ENCODE measurements around the gene WDFY2.
A peak's percentile ranks its signal among the peaks of the same experiment; 100 is the strongest.

The WDFY2 gene

DNA sequence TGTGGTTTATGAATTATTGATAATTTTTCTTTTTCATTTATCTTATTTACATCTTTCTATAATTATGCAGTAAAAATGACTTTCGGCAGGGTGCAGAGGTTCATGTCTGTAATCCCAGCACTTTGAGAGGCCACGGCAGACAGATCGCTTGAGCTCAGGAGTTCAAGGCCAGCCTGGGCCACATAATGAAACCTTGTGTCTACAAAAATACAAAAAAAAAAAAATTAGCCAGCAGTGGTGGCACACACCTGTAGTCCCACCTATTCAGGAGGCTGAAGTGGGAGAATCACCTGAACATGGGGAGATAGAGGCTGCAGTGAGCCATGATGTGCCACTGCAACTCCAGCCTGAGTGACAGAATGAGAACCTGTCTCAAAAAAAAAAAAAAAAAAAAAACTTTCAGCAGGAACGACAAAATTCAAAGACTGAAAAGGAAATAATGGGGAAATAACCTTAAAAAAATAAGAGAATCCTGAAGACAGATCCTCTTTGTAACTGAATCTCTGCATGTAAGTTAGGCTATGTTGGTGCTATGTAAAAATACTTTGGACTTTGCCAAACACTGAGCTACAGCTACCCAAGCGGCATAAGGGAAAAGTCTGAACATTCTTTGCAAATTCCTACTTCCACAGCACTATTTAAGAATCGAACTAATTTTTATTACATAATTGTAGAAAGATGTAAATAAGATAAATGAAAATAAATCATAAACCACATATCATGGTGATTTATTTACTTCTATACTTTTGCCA lies 36.7 kb upstream of the WDFY2 start:
- Histone ChIP-seq H3K27ac (no peak overlapping the region), H3K9ac (ENCODE audit: insufficient read length) (no peak overlapping the region), H3K4me3 (no peak overlapping the region), H3K9me3 (ENCODE audit: low read depth, low read length) (no peaks in the 10 kb centered on the region), H3K36me3 (ENCODE audit: insufficient read depth, low read length) (no peaks in the 10 kb centered on the region)
- no peak for DNase-seq (ENCODE audit: low read depth, low spot score)
- TF ChIP-seq EZH2 (IDR thresholded peaks at IDR 0.05) (no peak), POLR2AphosphoS5 (IDR thresholded peaks at IDR 0.05; ENCODE audit: borderline replicate concordance, low read depth, low read length) (no peak)

DNA sequence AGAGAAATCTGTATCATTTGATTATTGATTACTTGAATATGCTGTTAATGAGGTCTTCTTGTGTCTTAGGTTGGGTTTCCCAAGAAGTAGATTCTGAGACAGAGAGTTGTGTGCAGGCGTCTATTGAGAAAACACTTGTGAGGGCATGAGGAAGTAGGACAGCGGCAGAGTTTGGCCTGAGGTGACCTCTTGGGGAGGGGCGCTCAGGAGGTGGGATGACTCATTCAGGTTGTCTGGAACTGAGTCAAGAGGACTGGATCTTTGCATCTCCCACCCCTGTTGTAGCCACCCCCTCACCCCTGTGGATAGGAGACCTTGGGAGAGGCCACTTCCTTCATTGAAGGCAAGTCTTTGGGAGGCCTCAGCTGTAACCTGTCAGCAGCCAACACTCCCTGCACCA lies 35.2 kb upstream of the WDFY2 start:
- Histone ChIP-seq H3K9ac (ENCODE audit: insufficient read length) (no peak overlapping the region), H3K27ac (peak overlapping the region; percentile 40), H3K9me3 (ENCODE audit: low read depth, low read length) (no peaks in the 10 kb centered on the region), H3K4me3 (no peak overlapping the region), H3K36me3 (ENCODE audit: insufficient read depth, low read length) (no peaks in the 10 kb centered on the region)
- TF ChIP-seq FOXP2 (optimal IDR thresholded peaks at IDR 0.05; ENCODE audit: control extremely low read depth, extremely low read length, insufficient read depth) (no peak), POLR2AphosphoS5 (IDR thresholded peaks at IDR 0.05; ENCODE audit: borderline replicate concordance, low read depth, low read length) (no peak), EZH2 (IDR thresholded peaks at IDR 0.05) (no peak)
- no peak for DNase-seq (ENCODE audit: low read depth, low spot score)

DNA sequence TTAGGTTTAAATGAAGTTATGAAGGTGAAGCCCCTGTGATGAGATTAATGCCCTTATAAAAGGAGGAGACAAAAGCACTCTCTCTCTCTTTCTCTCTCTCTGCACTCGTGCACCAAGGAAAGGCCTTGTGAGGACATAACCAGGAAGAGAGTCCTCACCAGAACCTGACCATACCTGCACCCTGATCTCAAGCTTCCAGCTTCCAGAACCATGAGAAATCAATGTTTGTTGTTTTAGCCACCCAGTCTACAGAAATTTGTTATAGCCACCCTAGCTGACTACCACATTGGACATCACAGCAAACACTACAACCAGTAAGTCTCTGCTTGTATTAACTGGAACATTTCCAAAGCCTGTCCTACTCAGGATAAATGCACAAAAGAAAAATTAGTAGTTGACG lies 34.7 kb upstream of the WDFY2 start:
- Histone ChIP-seq H3K27ac (peak overlapping the region; percentile 65; the same call in 1 of the 2 replicates), H3K36me3 (ENCODE audit: insufficient read depth, low read length) (no peaks in the 10 kb centered on the region), H3K9ac (ENCODE audit: insufficient read length) (no peak overlapping the region), H3K4me3 (no peak overlapping the region), H3K9me3 (ENCODE audit: low read depth, low read length) (no peaks in the 10 kb centered on the region)
- no peak for DNase-seq (ENCODE audit: low read depth, low spot score)
- TF ChIP-seq FOXP2 (optimal IDR thresholded peaks at IDR 0.05; ENCODE audit: control extremely low read depth, extremely low read length, insufficient read depth), result no peak
- TF ChIP-seq POLR2AphosphoS5 (IDR thresholded peaks at IDR 0.05; ENCODE audit: borderline replicate concordance, low read depth, low read length), result no peak

DNA sequence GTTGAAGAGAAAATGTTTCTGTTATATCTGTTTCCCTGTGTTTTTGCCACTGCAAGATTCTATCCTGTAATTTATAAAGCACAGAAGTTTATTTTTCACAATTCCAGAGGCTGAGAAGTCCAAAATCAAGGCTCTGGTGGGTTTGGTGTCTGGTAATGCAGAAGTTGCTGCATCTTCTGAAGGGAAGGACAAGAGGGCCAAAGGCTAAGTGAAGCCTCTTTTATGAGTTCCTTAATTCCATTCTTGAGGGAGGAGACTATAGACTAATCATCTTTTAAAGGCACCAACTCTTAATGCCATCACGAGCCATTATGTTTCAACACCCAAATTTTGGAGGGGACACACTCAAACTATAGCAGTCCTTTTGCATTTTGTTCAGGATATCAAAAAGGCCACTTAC lies 34.1 kb upstream of the WDFY2 start:
- H3K9me3 ChIP-seq (ENCODE audit: low read depth, low read length), result no peaks in the 10 kb centered on the region
- no peak overlapping the region for H3K4me3 ChIP-seq
- no peak for DNase-seq (ENCODE audit: low read depth, low spot score)
- no peaks in the 10 kb centered on the region for H3K36me3 ChIP-seq (ENCODE audit: insufficient read depth, low read length)
- no peak overlapping the region for H3K9ac ChIP-seq (ENCODE audit: insufficient read length)
- H3K27ac ChIP-seq, result peak overlapping the region; percentile 65; the same call in 1 of the 2 replicates
- no peak for TF ChIP-seq FOXP2 (optimal IDR thresholded peaks at IDR 0.05; ENCODE audit: control extremely low read depth, extremely low read length, insufficient read depth)
- TF ChIP-seq POLR2AphosphoS5 (IDR thresholded peaks at IDR 0.05; ENCODE audit: borderline replicate concordance, low read depth, low read length), result no peak
- TF ChIP-seq EZH2 (IDR thresholded peaks at IDR 0.05), result no peak

DNA sequence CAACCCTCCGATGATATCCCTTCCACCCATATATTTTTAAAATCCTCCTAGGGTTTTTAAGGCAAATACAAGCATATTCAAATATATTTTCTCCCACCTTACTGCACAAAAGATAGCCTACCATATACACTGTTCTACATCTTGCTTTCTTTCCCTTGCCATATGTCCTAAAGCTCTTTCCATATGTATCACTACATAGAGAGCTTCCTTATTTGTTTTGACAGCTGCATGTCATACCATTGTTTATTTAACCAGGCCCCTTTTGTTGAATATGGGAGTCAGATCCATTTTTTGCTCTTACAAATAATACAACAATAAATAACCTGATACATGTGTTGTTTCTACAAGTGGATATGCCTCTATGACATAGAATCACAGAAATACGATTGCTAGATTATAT lies 32.8 kb upstream of the WDFY2 start:
- TF ChIP-seq EZH2 (IDR thresholded peaks at IDR 0.05) (no peak), POLR2AphosphoS5 (IDR thresholded peaks at IDR 0.05; ENCODE audit: borderline replicate concordance, low read depth, low read length) (no peak), FOXP2 (optimal IDR thresholded peaks at IDR 0.05; ENCODE audit: control extremely low read depth, extremely low read length, insufficient read depth) (no peak)

DNA sequence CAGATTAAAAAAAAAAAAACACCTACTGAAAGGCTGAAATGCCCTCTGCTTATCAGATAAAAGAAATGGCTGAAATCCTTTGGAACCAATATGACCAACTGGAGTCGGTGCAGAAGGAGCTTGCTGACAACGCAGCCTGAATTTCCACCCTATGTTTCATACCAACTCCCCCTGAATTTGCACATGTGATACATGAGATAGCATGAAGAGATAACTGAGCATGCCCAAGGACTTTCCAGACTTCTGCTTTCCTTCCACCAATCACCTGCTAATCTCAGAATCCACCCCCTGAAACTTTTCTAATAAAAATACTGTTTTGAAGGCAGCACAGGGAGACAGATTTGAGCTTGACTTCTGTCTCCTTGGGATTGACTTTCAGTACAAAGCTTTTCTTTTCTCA lies 32.2 kb upstream of the WDFY2 start:
- no peak for DNase-seq (ENCODE audit: low read depth, low spot score)

More for the DNA sequence above, 32.8 kb upstream of the WDFY2 start:
- H3K27ac ChIP-seq, result 0 out of 2 replicates have a peak overlapping the region, but pooled peaks have one; percentile 5
- DNase-seq (ENCODE audit: low read depth, low spot score), result no peak
- no peaks in the 10 kb centered on the region for H3K9me3 ChIP-seq (ENCODE audit: low read depth, low read length)
- H3K4me3 ChIP-seq, result no peak overlapping the region
- no peak overlapping the region for H3K9ac ChIP-seq (ENCODE audit: insufficient read length)
- H3K36me3 ChIP-seq (ENCODE audit: insufficient read depth, low read length), result no peaks in the 10 kb centered on the region

DNA sequence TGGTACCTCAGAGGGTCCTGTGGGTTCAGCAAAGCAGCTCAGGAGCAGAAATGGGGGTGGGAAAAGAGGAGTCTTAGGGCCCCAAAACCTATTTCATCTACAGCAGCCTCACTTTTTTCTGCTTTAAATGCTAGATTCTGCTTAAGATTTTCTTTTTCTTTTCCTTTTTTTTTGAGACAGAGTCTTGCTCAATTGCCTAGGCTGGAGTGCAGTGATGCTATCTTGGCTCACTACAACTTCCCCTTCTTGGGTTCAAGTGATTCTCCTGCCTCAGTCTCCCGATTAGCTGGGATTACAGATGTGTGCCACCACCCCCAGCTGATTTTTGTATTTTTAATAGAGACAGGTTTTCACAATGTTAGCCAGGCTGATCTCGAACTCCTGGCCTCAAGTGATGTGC lies 30.7 kb upstream of the WDFY2 start:
- Histone ChIP-seq H3K9ac (ENCODE audit: insufficient read length) (no peak overlapping the region), H3K36me3 (ENCODE audit: insufficient read depth, low read length) (no peaks in the 10 kb centered on the region), H3K4me3 (no peak overlapping the region), H3K9me3 (ENCODE audit: low read depth, low read length) (no peaks in the 10 kb centered on the region), H3K27ac (no peak overlapping the region)
- no peak for TF ChIP-seq EZH2 (IDR thresholded peaks at IDR 0.05)
- TF ChIP-seq FOXP2 (optimal IDR thresholded peaks at IDR 0.05; ENCODE audit: control extremely low read depth, extremely low read length, insufficient read depth), result no peak
- no peak for TF ChIP-seq POLR2AphosphoS5 (IDR thresholded peaks at IDR 0.05; ENCODE audit: borderline replicate concordance, low read depth, low read length)
- DNase-seq (ENCODE audit: low read depth, low spot score), result no peak

More for the DNA sequence above, 32.2 kb upstream of the WDFY2 start:
- H3K9ac ChIP-seq (ENCODE audit: insufficient read length), result no peak overlapping the region
- no peaks in the 10 kb centered on the region for H3K36me3 ChIP-seq (ENCODE audit: insufficient read depth, low read length)
- no peaks in the 10 kb centered on the region for H3K9me3 ChIP-seq (ENCODE audit: low read depth, low read length)
- peak overlapping the region; percentile 78 for H3K27ac ChIP-seq
- H3K4me3 ChIP-seq, result peak overlapping the region; percentile 32; the same call in 1 of the 2 replicates
- no peak for TF ChIP-seq POLR2AphosphoS5 (IDR thresholded peaks at IDR 0.05; ENCODE audit: borderline replicate concordance, low read depth, low read length)
- no peak for TF ChIP-seq EZH2 (IDR thresholded peaks at IDR 0.05)
- TF ChIP-seq FOXP2 (optimal IDR thresholded peaks at IDR 0.05; ENCODE audit: control extremely low read depth, extremely low read length, insufficient read depth), result no peak

GRCh38 chr13:51556740-51557139 lies 27.5 kb upstream of the WDFY2 start:
- no peak overlapping the region for H3K27ac ChIP-seq
- no peaks in the 10 kb centered on the region for H3K36me3 ChIP-seq (ENCODE audit: insufficient read depth, low read length)
- TF ChIP-seq EZH2 (IDR thresholded peaks at IDR 0.05) (no peak), POLR2AphosphoS5 (IDR thresholded peaks at IDR 0.05; ENCODE audit: borderline replicate concordance, low read depth, low read length) (no peak), FOXP2 (optimal IDR thresholded peaks at IDR 0.05; ENCODE audit: control extremely low read depth, extremely low read length, insufficient read depth) (no peak)
- no peaks in the 10 kb centered on the region for H3K9me3 ChIP-seq (ENCODE audit: low read depth, low read length)
- no peak overlapping the region for H3K4me3 ChIP-seq
- H3K9ac ChIP-seq (ENCODE audit: insufficient read length), result no peak overlapping the region
- DNase-seq (ENCODE audit: low read depth, low spot score), result no peak

GRCh38 chr13:51557438-51557837 lies 26.8 kb upstream of the WDFY2 start:
- Histone ChIP-seq H3K36me3 (ENCODE audit: insufficient read depth, low read length) (no peaks in the 10 kb centered on the region), H3K9ac (ENCODE audit: insufficient read length) (no peak overlapping the region), H3K9me3 (ENCODE audit: low read depth, low read length) (no peaks in the 10 kb centered on the region), H3K4me3 (no peak overlapping the region), H3K27ac (no peak overlapping the region)
- no peak for DNase-seq (ENCODE audit: low read depth, low spot score)
- TF ChIP-seq EZH2 (IDR thresholded peaks at IDR 0.05) (no peak), POLR2AphosphoS5 (IDR thresholded peaks at IDR 0.05; ENCODE audit: borderline replicate concordance, low read depth, low read length) (no peak), FOXP2 (optimal IDR thresholded peaks at IDR 0.05; ENCODE audit: control extremely low read depth, extremely low read length, insufficient read depth) (no peak)
